Measurements from ENCODE around the gene TP73.

Gene TP73

GRCh38 chr1:3669421-3669821 is 17.1 kb downstream of the TP73 start:
- H3K9ac ChIP-seq (ENCODE audit: low read length): no peak overlapping the region
- peaks cover 49% of the 10 kb centered on the region; the same call in 1 of the 2 replicates for H3K27me3 ChIP-seq (ENCODE audit: control insufficient read depth, insufficient read depth, low read length)
- peaks cover 28% of the 10 kb centered on the region for H3K4me1 ChIP-seq (ENCODE audit: control insufficient read depth, insufficient read depth, low read length)
- H3K27ac ChIP-seq (ENCODE audit: low read depth, low read length): no peak overlapping the region
- no peaks in the 10 kb centered on the region for H3K36me3 ChIP-seq (ENCODE audit: control insufficient read depth, insufficient read depth, low read length)
- no peaks in the 10 kb centered on the region for H3K9me3 ChIP-seq (ENCODE audit: control insufficient read depth, insufficient read depth, low read depth, low read length)
- no peak overlapping the region for H3K4me3 ChIP-seq (ENCODE audit: low read depth, low read length)

GRCh38 chr1:3669971-3670431 is 17.7 kb downstream of the TP73 start:
- Histone ChIP-seq H3K27ac (ENCODE audit: low read depth, low read length) (no peak overlapping the region), H3K27me3 (ENCODE audit: control insufficient read depth, insufficient read depth, low read length) (peaks cover 49% of the 10 kb centered on the region; the same call in 1 of the 2 replicates), H3K36me3 (ENCODE audit: control insufficient read depth, insufficient read depth, low read length) (no peaks in the 10 kb centered on the region), H3K9ac (ENCODE audit: low read length) (no peak overlapping the region), H3K4me3 (ENCODE audit: low read depth, low read length) (no peak overlapping the region), H3K4me1 (ENCODE audit: control insufficient read depth, insufficient read depth, low read length) (peaks cover 32% of the 10 kb centered on the region), H3K9me3 (ENCODE audit: control insufficient read depth, insufficient read depth, low read depth, low read length) (no peaks in the 10 kb centered on the region)

GRCh38 chr1:3670823-3671265 is 18.5 kb downstream of the TP73 start:
- H3K4me1 ChIP-seq (ENCODE audit: control insufficient read depth, insufficient read depth, low read length): peaks cover 37% of the 10 kb centered on the region
- H3K4me3 ChIP-seq (ENCODE audit: low read depth, low read length): no peak overlapping the region
- H3K27ac ChIP-seq (ENCODE audit: low read depth, low read length): no peak overlapping the region
- H3K27me3 ChIP-seq (ENCODE audit: control insufficient read depth, insufficient read depth, low read length): peaks cover 49% of the 10 kb centered on the region; the same call in 1 of the 2 replicates
- no peak overlapping the region for H3K9ac ChIP-seq (ENCODE audit: low read length)
- H3K36me3 ChIP-seq (ENCODE audit: control insufficient read depth, insufficient read depth, low read length): no peaks in the 10 kb centered on the region
- no peaks in the 10 kb centered on the region for H3K9me3 ChIP-seq (ENCODE audit: control insufficient read depth, insufficient read depth, low read depth, low read length)

- no peak overlapping the region for H3K4me3 ChIP-seq (ENCODE audit: low read depth, low read length)
- H3K36me3 ChIP-seq (ENCODE audit: control insufficient read depth, insufficient read depth, low read length): no peaks in the 10 kb centered on the region
- H3K9me3 ChIP-seq (ENCODE audit: control insufficient read depth, insufficient read depth, low read depth, low read length): no peaks in the 10 kb centered on the region
- H3K27me3 ChIP-seq (ENCODE audit: control insufficient read depth, insufficient read depth, low read length): peaks cover 49% of the 10 kb centered on the region; the same call in 1 of the 2 replicates
- H3K27ac ChIP-seq (ENCODE audit: low read depth, low read length): no peak overlapping the region
- H3K9ac ChIP-seq (ENCODE audit: low read length): no peak overlapping the region
- peaks cover 37% of the 10 kb centered on the region for H3K4me1 ChIP-seq (ENCODE audit: control insufficient read depth, insufficient read depth, low read length)
Observed at GRCh38 chr1:3671371-3672180, 19.3 kb downstream of the TP73 start.

- H3K9ac ChIP-seq (ENCODE audit: low read length): no peak overlapping the region
- H3K4me3 ChIP-seq (ENCODE audit: low read depth, low read length): no peak overlapping the region
- H3K27me3 ChIP-seq (ENCODE audit: control insufficient read depth, insufficient read depth, low read length): peaks cover 49% of the 10 kb centered on the region; the same call in 1 of the 2 replicates
- H3K36me3 ChIP-seq (ENCODE audit: control insufficient read depth, insufficient read depth, low read length): no peaks in the 10 kb centered on the region
- no peaks in the 10 kb centered on the region for H3K9me3 ChIP-seq (ENCODE audit: control insufficient read depth, insufficient read depth, low read depth, low read length)
- peaks cover 37% of the 10 kb centered on the region for H3K4me1 ChIP-seq (ENCODE audit: control insufficient read depth, insufficient read depth, low read length)
- H3K27ac ChIP-seq (ENCODE audit: low read depth, low read length): no peak overlapping the region
Observed at GRCh38 chr1:3672231-3672970, 20.1 kb downstream of the TP73 start.

GRCh38 chr1:3672971-3673361 is 20.6 kb downstream of the TP73 start:
- Histone ChIP-seq H3K9me3 (ENCODE audit: control insufficient read depth, insufficient read depth, low read depth, low read length) (no peaks in the 10 kb centered on the region), H3K4me1 (ENCODE audit: control insufficient read depth, insufficient read depth, low read length) (peaks cover 37% of the 10 kb centered on the region), H3K9ac (ENCODE audit: low read length) (no peak overlapping the region), H3K27me3 (ENCODE audit: control insufficient read depth, insufficient read depth, low read length) (peaks cover 46% of the 10 kb centered on the region; the same call in 1 of the 2 replicates), H3K36me3 (ENCODE audit: control insufficient read depth, insufficient read depth, low read length) (no peaks in the 10 kb centered on the region), H3K4me3 (ENCODE audit: low read depth, low read length) (no peak overlapping the region), H3K27ac (ENCODE audit: low read depth, low read length) (no peak overlapping the region)

- Histone ChIP-seq H3K36me3 (ENCODE audit: control insufficient read depth, insufficient read depth, low read length) (no peaks in the 10 kb centered on the region), H3K4me1 (ENCODE audit: control insufficient read depth, insufficient read depth, low read length) (peaks cover 36% of the 10 kb centered on the region), H3K9ac (ENCODE audit: low read length) (no peak overlapping the region), H3K9me3 (ENCODE audit: control insufficient read depth, insufficient read depth, low read depth, low read length) (no peaks in the 10 kb centered on the region), H3K27ac (ENCODE audit: low read depth, low read length) (no peak overlapping the region), H3K27me3 (ENCODE audit: control insufficient read depth, insufficient read depth, low read length) (peaks cover 42% of the 10 kb centered on the region; the same call in 1 of the 2 replicates), H3K4me3 (ENCODE audit: low read depth, low read length) (no peak overlapping the region)
Observed at GRCh38 chr1:3673381-3674099, 21.2 kb downstream of the TP73 start.

GRCh38 chr1:3674100-3675094 is 22.1 kb downstream of the TP73 start:
- Histone ChIP-seq H3K36me3 (ENCODE audit: control insufficient read depth, insufficient read depth, low read length) (no peaks in the 10 kb centered on the region), H3K27ac (ENCODE audit: low read depth, low read length) (no peak overlapping the region), H3K4me3 (ENCODE audit: low read depth, low read length) (no peak overlapping the region), H3K9me3 (ENCODE audit: control insufficient read depth, insufficient read depth, low read depth, low read length) (no peaks in the 10 kb centered on the region), H3K27me3 (ENCODE audit: control insufficient read depth, insufficient read depth, low read length) (peaks cover 36% of the 10 kb centered on the region; the same call in 1 of the 2 replicates), H3K4me1 (ENCODE audit: control insufficient read depth, insufficient read depth, low read length) (peaks cover 29% of the 10 kb centered on the region), H3K9ac (ENCODE audit: low read length) (no peak overlapping the region)

GRCh38 chr1:3675436-3675835 is 23.1 kb downstream of the TP73 start:
- Histone ChIP-seq H3K4me3 (ENCODE audit: low read depth, low read length) (peak overlapping the region; percentile 30; the same call in 1 of the 2 replicates), H3K9ac (ENCODE audit: low read length) (no peak overlapping the region), H3K9me3 (ENCODE audit: control insufficient read depth, insufficient read depth, low read depth, low read length) (no peaks in the 10 kb centered on the region), H3K36me3 (ENCODE audit: control insufficient read depth, insufficient read depth, low read length) (no peaks in the 10 kb centered on the region), H3K27me3 (ENCODE audit: control insufficient read depth, insufficient read depth, low read length) (peaks cover 35% of the 10 kb centered on the region; the same call in 1 of the 2 replicates), H3K4me1 (ENCODE audit: control insufficient read depth, insufficient read depth, low read length) (peaks cover 29% of the 10 kb centered on the region), H3K27ac (ENCODE audit: low read depth, low read length) (no peak overlapping the region; the same call in 1 of the 2 replicates)
